ENCODE data around the gene LRRC8D.

- no peak for TF ChIP-seq CTCF (conservative IDR thresholded peaks at IDR 0.05; ENCODE audit: low read depth, low read length)
- TF ChIP-seq EZH2 (IDR thresholded peaks at IDR 0.05; ENCODE audit: low read length, unreplicated experiment): no peak
- TF ChIP-seq EZH2phosphoT487 (IDR thresholded peaks at IDR 0.05; ENCODE audit: borderline replicate concordance, low read length): no peak
These were observed 11.8 kb downstream of the LRRC8D start for GRCh38 chr1:89832496-89833127.
